Ishikawa (cell line): ENCODE data around the gene SHISA4.

Experiments
- CEBPB ChIP-seq: IDR thresholded peaks from 2 replicates; pipeline ENCODE4 v1.6.1; 2012
- EGR1 ChIP-seq: IDR thresholded peaks from 2 replicates; pipeline ENCODE4 v1.6.1; 2012
- EP300 ChIP-seq: IDR thresholded peaks from 2 replicates; pipeline ENCODE4 v1.6.1; 2012; ENCODE audit warnings: borderline replicate concordance
- FOXM1 ChIP-seq: IDR thresholded peaks from 2 replicates; pipeline ENCODE4 v1.6.1; 2012; ENCODE audit warnings: low read depth, borderline replicate concordance
- MAX ChIP-seq: IDR thresholded peaks from 2 replicates; pipeline ENCODE4 v1.6.1; 2012
- NFIC ChIP-seq: IDR thresholded peaks from 2 replicates; pipeline ENCODE4 v1.6.1; 2012
- RAD21 ChIP-seq: IDR thresholded peaks from 2 replicates; pipeline ENCODE4 v1.6.1; 2012; ENCODE audit warnings: low read depth
- REST ChIP-seq: IDR thresholded peaks from 2 replicates; pipeline ENCODE4 v1.6.1; 2012; ENCODE audit warnings: low read depth, mild to moderate bottlenecking
- TAF1 ChIP-seq: IDR thresholded peaks from 2 replicates; pipeline ENCODE4 v1.6.1; 2012; ENCODE audit warnings: low read depth, mild to moderate bottlenecking
- TCF12 ChIP-seq: IDR thresholded peaks from 2 replicates; pipeline ENCODE4 v1.6.1; 2012; ENCODE audit warnings: low read depth
- TEAD4 ChIP-seq: IDR thresholded peaks from 2 replicates; pipeline ENCODE4 v1.6.1; 2012
- USF1 ChIP-seq: IDR thresholded peaks from 2 replicates; pipeline ENCODE4 v1.6.1; 2012
- YY1 ChIP-seq: IDR thresholded peaks from 2 replicates; pipeline ENCODE4 v1.6.1; 2012; ENCODE audit warnings: low read depth
- ZBTB7A ChIP-seq: IDR thresholded peaks from 2 replicates; pipeline ENCODE4 v1.6.1; 2012; ENCODE audit warnings: low read depth

GRCh38 chr1:201937624-201938213, 49.0 kb downstream of the SHISA4 start:
- no peak for TF ChIP-seq EP300
- no peak for TF ChIP-seq RAD21
- TF ChIP-seq NFIC: no peak
- TF ChIP-seq TAF1: no peak
- no peak for TF ChIP-seq MAX
- no peak for TF ChIP-seq REST
- no peak for TF ChIP-seq TEAD4
- no peak for TF ChIP-seq YY1
- no peak for TF ChIP-seq TCF12
- TF ChIP-seq CEBPB: no peak
- no peak for TF ChIP-seq EGR1
- no peak for TF ChIP-seq ZBTB7A
- no peak for TF ChIP-seq USF1
- TF ChIP-seq FOXM1: no peak
